Prostate gland (tissue), 2 donors: ENCODE measurements around the gene ADI1. TPM values are rescaled to one million over a fixed set of nuclear protein-coding genes. Genes with fewer than 3 reads are reported as not detected.

ENCODE experiments used
- DNase-seq: peaks from one replicate; pipeline ENCODE4 v3.0.0-alpha.2; 2019; ENCODE audit warnings: low spot score
- H3K27ac ChIP-seq, 2 donors: fragments of 200-600 bp; sonication (generic); 2 replicates each; pipeline ENCODE4 v1.5.1; 2017 to 2019
- H3K27me3 ChIP-seq: fragments of 200-600 bp; sonication (generic); replicated peaks from 2 replicates; pipeline ENCODE4 v1.5.1; 2019; ENCODE audit not compliant: insufficient read depth
- H3K36me3 ChIP-seq, 2 donors: fragments of 200-600 bp; sonication (generic); 1 replicate in 1 of 2; 2 replicates in 1 of 2; pipeline versions ENCODE4 v1.5.1 to v1.8.1; 2017 to 2019
- H3K4me1 ChIP-seq: fragments of 200-600 bp; sonication (generic); replicated peaks from 2 replicates; pipeline ENCODE4 v1.5.1; 2019
- H3K4me3 ChIP-seq, 2 donors: fragments of 200-600 bp; sonication (generic); 2 replicates each; pipeline ENCODE4 v1.5.1; 2017 to 2019
- H3K9me3 ChIP-seq: fragments of 200-600 bp; sonication (generic); 2 replicates; pipeline ENCODE4 v1.5.1; 2017
- POLR2A ChIP-seq: fragments of 450-650 bp; IDR thresholded peaks from one replicate; pipeline ENCODE4 v1.6.1; 2016; ENCODE audit warnings: antibody characterized with exemption, mild to moderate bottlenecking
- POLR2AphosphoS5 ChIP-seq: sonication (generic); formaldehyde crosslinking; IDR thresholded peaks from one replicate; pipeline ENCODE4 v1.6.1; 2017; ENCODE audit warnings: antibody characterized with exemption
- WGBS: methylation state at CpG from one replicate; pipeline ENCODE4 v1.1.5; 2018; 5-methylcytosine and 5-hydroxymethylcytosine counted together
- intact Hi-C: fragments of 100-400 bp; cut with DNase I; formaldehyde crosslinking; loops from one replicate; pipeline ENCODE4 v1.14.2; 2022
- total RNA-seq, 2 donors: library from RNA; depleted of rRNA; stranded (reverse); fragments of >200 nt; gene quantifications; one replicate each; pipeline ENCODE4 v1.1.0, GENCODE V29; 2016
- TF ChIP-seq, protein P1 (sequence below), 4 experiments: fragments of 200-600 bp in 2 of 4; fragments of 450-650 bp in 2 of 4; sonication (generic) in 2 of 4; IDR thresholded peaks; 1 replicate in 3 of 4; 2 replicates in 1 of 4; pipeline ENCODE4 v1.5.1; 2016 to 2019; ENCODE audit warnings: antibody characterized with exemption in 4 of 4, mild to moderate bottlenecking in 2 of 4, moderate library complexity in 2 of 4

The ADI1 gene
- total RNA-seq, 2 donors from 2014 or later, result 81.7 to 270 TPM

DNA sequence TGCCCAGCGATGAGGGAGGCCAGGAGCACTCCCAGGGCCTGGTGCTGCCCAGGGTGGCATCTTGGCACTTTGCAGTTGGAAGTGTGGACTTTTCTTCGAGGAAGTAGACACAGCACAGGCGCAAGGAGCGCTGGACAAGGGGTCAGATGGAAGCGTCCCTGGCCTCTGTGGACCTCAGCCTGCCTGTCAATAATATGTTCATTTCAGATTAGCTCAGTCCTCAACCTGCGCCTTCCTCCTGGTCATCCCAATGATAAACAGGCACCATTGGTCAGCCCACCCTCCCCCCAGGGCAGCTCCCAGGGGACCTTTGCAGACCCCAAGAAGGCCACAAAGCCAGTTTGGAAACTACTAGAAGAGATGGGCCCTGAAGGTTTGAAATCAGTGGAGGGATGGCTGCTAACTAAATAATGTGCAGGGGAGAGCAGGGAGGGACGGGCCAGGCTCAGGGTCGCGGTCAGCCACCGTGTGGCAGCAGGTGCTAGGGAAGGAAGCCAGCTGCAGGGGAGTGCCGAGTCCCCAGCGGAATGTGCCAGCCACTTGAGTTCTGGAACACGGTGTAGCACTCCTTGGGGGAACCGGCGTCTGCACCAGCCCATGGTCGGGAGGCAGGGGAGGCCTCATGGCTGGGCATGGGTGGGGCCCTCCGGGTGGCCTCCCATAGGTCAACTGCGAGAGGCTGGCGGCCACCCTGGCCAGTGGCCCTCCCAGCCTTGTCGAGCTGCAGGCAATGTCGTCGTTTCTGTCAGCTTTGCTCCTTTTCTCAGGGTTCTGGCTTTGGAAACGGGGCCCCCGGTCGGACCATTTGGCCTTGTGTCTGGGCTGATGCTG, 59.9 kb downstream of the ADI1 start:
- TF ChIP-seq POLR2AphosphoS5 (no peak), POLR2A (no peak)
- TF ChIP-seq, protein P1, sequence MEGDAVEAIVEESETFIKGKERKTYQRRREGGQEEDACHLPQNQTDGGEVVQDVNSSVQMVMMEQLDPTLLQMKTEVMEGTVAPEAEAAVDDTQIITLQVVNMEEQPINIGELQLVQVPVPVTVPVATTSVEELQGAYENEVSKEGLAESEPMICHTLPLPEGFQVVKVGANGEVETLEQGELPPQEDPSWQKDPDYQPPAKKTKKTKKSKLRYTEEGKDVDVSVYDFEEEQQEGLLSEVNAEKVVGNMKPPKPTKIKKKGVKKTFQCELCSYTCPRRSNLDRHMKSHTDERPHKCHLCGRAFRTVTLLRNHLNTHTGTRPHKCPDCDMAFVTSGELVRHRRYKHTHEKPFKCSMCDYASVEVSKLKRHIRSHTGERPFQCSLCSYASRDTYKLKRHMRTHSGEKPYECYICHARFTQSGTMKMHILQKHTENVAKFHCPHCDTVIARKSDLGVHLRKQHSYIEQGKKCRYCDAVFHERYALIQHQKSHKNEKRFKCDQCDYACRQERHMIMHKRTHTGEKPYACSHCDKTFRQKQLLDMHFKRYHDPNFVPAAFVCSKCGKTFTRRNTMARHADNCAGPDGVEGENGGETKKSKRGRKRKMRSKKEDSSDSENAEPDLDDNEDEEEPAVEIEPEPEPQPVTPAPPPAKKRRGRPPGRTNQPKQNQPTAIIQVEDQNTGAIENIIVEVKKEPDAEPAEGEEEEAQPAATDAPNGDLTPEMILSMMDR (IDR thresholded peaks at IDR 0.05), result no peak
- Histone ChIP-seq H3K4me3 (no peak overlapping the region), H3K36me3 (no peaks in the 10 kb centered on the region), H3K4me1 (no peaks in the 10 kb centered on the region), H3K27me3 (no peaks in the 10 kb centered on the region), H3K9me3 (no peaks in the 10 kb centered on the region), H3K27ac (no peak overlapping the region)
- DNase-seq, result no peak
- intact Hi-C loops, result loop anchor here (5.0 kb wide), 1 partner anchor 118 kb away; the partner anchor contains the start of gene RPS7
- 78% methylated on average over 18 of the region's 25 CpGs for WGBS

DNA sequence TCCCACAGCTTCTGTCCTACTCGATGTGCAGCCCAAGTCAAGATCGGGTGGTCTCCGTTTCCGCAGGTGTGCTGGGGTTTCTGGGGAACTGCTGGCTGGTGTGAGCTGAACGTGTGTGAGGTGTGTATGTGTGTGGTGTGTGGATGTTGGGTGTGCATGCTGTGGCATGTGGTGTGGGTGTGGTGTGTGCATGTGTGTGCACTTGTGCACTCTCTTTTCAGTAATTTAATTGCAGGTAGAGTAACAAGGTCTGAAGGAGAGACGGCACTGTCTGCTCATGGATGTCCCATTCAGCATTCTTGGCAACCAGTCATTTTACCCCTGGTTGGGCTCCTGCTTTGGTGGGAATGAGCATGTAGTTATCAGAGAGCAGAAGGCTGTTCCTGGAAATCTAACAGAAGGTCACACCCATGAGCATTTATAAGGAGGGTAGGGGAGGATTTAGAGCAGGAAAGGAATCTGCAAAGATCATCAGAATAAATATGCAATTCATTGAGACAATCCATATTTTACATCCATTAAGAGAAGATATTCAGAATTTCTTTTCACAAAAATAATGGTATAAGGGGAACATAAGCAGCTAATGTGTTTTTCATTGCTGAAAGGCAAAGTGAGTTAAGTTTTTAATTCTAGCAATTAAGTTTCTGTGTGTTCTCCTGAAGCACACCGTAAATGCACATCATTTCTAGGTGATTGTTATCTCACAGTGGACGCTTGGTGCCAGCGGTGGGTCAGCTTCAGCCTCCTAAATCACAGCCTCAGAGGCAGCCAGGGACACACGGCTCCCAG, 60.7 kb downstream of the ADI1 start:
- H3K4me3 ChIP-seq, result no peak overlapping the region
- 71% methylated on average over 10 of the region's 10 CpGs for WGBS
- DNase-seq, result no peak
- H3K36me3 ChIP-seq, result no peaks in the 10 kb centered on the region
- TF ChIP-seq POLR2A, result no peak
- no peak for TF ChIP-seq POLR2AphosphoS5
- TF ChIP-seq, protein P1 (IDR thresholded peaks at IDR 0.05), result no peak
- intact Hi-C loops, result no loop called here
- H3K9me3 ChIP-seq, result no peaks in the 10 kb centered on the region
- H3K27me3 ChIP-seq, result no peaks in the 10 kb centered on the region
- H3K4me1 ChIP-seq, result no peaks in the 10 kb centered on the region
- no peak overlapping the region for H3K27ac ChIP-seq

DNA sequence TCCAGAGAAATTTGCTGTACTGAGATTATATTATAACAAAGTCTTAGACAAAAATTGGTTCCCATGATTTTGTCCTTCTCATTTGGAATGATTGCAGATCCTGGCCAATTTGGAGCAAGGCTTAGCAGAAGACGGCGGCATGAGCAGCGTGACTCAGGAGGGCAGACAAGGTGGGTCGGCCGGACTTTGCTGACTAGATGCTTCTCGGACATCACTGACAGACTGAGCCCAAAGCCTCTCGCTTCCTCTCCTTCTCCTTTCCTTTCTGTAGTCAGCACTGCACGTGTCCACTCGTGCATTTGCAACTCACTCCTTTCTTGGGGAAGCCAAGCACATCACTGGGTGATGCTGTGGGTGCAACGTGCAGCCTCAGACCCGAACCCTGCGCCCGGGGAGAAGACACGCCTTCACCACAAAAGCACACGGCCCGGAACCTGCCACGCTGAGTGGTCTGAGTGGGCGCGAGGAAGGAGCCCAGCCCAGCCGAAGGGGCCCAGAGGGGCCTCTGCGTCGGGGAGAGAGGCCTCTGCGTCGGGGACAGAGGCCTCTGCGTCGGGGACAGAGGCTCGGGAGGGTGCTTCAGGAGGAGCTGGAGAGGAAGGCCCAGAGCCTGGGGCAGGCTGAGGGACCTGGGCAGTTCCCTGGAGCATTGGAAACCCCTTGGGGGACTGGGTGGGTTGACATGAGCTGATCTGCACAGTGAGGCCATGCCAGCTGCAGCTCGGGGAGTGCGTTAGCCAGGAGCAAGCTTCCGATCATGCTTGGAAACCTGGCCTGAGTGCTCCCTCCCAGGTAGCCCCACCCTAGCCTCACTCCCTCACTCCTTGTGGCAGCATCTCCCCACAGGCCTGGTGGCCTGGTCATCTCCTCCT, 61.6 kb downstream of the ADI1 start:
- no peak for DNase-seq
- H3K4me3 ChIP-seq, result no peak overlapping the region
- H3K4me1 ChIP-seq, result no peaks in the 10 kb centered on the region
- no peaks in the 10 kb centered on the region for H3K36me3 ChIP-seq
- no peak for TF ChIP-seq POLR2A
- TF ChIP-seq, protein P1 (IDR thresholded peaks at IDR 0.05), result no peak
- no peak for TF ChIP-seq POLR2AphosphoS5
- H3K27ac ChIP-seq, result no peak overlapping the region
- H3K27me3 ChIP-seq, result no peaks in the 10 kb centered on the region
- intact Hi-C loops, result no loop called here
- WGBS, result 91% methylated on average over 30 of the region's 30 CpGs
- no peaks in the 10 kb centered on the region for H3K9me3 ChIP-seq

DNA sequence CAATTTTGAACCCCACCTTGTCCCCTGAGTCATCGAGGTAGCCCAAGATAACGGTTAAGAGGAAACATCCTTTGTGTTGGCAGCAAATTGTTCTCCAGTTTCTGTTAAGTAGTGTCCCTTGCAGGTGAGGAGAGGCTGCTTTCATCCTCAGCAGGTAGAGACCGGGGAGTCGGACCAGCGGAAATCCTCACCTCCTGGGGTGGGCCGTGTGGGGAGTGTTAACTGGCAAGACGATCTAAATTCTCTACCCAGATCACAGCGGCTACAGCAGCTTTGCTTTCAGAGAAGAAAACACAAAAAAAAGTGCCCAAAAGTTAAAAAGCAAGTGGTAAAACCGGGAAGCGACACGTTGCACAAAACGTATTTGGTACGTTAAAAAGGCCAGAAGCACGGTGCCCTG, 63.2 kb downstream of the ADI1 start:
- H3K9me3 ChIP-seq, result no peaks in the 10 kb centered on the region
- no peak overlapping the region for H3K27ac ChIP-seq
- no peak overlapping the region for H3K4me3 ChIP-seq
- H3K4me1 ChIP-seq, result no peaks in the 10 kb centered on the region
- 94% methylated on average over 14 of the region's 14 CpGs for WGBS
- intact Hi-C loops, result no loop called here
- DNase-seq, result no peak
- no peaks in the 10 kb centered on the region for H3K36me3 ChIP-seq
- TF ChIP-seq POLR2A (no peak), POLR2AphosphoS5 (no peak)
- TF ChIP-seq, protein P1 (IDR thresholded peaks at IDR 0.05), result no peak
- no peaks in the 10 kb centered on the region for H3K27me3 ChIP-seq
